ENCODE measurements around the gene SPRR5.

SPRR5 gene

GRCh38 chr1:152946651-152947256 is at the start of gene SPRR5:
Gene SPRR5, plus strand, starts transcription at chr1:152947206. Its CDS starts 1,349 bp downstream, at chr1:152948555.
- no peak for DNase-seq

GRCh38 chr1:152899027-152899426 is 48.0 kb upstream of the SPRR5 start:
- no peak for DNase-seq

- DNase-seq, result no peak
Observed at GRCh38 chr1:152899883-152900282, 47.1 kb upstream of the SPRR5 start.

GRCh38 chr1:152901631-152902030 is 45.4 kb upstream of the SPRR5 start:
- DNase-seq, result no peak

GRCh38 chr1:152902636-152903035 is 44.4 kb upstream of the SPRR5 start:
- no peak for DNase-seq

GRCh38 chr1:152904688-152905440 is 42.1 kb upstream of the SPRR5 start:
- DNase-seq, result no peak

- no peak for DNase-seq
Observed at GRCh38 chr1:152906023-152906565, 40.9 kb upstream of the SPRR5 start.

- DNase-seq, result no peak
Observed at GRCh38 chr1:152907686-152908601, 39.1 kb upstream of the SPRR5 start, which contains the start of gene IVL. Gene IVL, plus strand, starts transcription at chr1:152908546. Its CDS starts 1,252 bp downstream, at chr1:152909798.

GRCh38 chr1:152909206-152909605 is 37.8 kb upstream of the SPRR5 start:
- no peak for DNase-seq

- DNase-seq, result no peak
Observed at GRCh38 chr1:152912471-152912870, 34.5 kb upstream of the SPRR5 start.

GRCh38 chr1:152912900-152913299 is 34.1 kb upstream of the SPRR5 start:
- no peak for DNase-seq

GRCh38 chr1:152917794-152918193 is 29.2 kb upstream of the SPRR5 start:
- no peak for DNase-seq

GRCh38 chr1:152919071-152919470 is 27.9 kb upstream of the SPRR5 start:
- DNase-seq, result no peak

- DNase-seq, result no peak
Observed at GRCh38 chr1:152924191-152924590, 22.8 kb upstream of the SPRR5 start.

GRCh38 chr1:152926091-152926490 is 20.9 kb upstream of the SPRR5 start:
- DNase-seq, result no peak

- DNase-seq, result no peak
Observed at GRCh38 chr1:152928671-152929070, 18.3 kb upstream of the SPRR5 start.

- DNase-seq, result no peak
Observed at GRCh38 chr1:152932170-152932811, 14.7 kb upstream of the SPRR5 start.

GRCh38 chr1:152933196-152933595 is 13.8 kb upstream of the SPRR5 start:
- DNase-seq, result no peak

GRCh38 chr1:152940614-152941013 is 6.4 kb upstream of the SPRR5 start:
- no peak for DNase-seq

GRCh38 chr1:152941037-152941711 is 5.8 kb upstream of the SPRR5 start:
- DNase-seq, result no peak

- no peak for DNase-seq
Observed at GRCh38 chr1:152942161-152942560, 4.8 kb upstream of the SPRR5 start.

GRCh38 chr1:152946248-152946647 is 758 bp upstream of the SPRR5 start:
- no peak for DNase-seq

All from activated T-cell treated with anti-CD3 and anti-CD28 coated beads for 4 hours (primary cell).